ENCODE results near the gene PRH2. TPM values are rescaled to one million over a fixed set of nuclear protein-coding genes. Genes with fewer than 3 reads are reported as not detected.

Gene PRH2
- total RNA-seq = not detected

DNA sequence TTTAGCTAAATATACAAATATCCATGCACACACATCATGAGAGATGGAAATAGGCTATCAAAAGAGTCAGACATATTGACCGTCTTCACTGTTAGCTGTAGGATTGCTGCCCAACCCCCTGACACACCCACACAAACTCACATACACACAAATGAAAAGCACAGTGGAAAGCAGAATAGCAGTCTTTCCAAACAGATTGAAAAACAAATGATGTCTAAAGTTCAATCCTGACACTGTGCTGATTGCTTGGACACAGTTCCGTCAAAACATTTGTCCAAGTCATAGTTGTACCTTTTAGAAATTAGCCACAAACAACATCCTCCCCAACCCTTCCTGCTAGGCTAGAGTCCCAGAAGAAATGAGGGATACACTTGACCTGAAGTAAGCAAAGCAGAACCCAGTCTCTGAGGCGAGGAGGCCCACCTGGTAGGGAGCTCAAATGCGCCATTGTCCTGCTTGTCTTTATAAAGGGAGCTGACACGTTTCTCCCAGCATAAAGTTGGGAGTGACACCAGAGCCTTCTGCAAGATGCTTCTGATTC lies at the start of gene PRH2:
Gene PRH2 (plus strand): TSS at position 491 of the 541 bp plus-strand sequence. CDS start 38 bp downstream, at position 529.
- Histone ChIP-seq H3K27ac (no peak within 1 kb of the TSS), H3K4me1 (no peaks in the 10 kb centered on the region), H3K27me3 (no peaks in the 10 kb centered on the region)

DNA sequence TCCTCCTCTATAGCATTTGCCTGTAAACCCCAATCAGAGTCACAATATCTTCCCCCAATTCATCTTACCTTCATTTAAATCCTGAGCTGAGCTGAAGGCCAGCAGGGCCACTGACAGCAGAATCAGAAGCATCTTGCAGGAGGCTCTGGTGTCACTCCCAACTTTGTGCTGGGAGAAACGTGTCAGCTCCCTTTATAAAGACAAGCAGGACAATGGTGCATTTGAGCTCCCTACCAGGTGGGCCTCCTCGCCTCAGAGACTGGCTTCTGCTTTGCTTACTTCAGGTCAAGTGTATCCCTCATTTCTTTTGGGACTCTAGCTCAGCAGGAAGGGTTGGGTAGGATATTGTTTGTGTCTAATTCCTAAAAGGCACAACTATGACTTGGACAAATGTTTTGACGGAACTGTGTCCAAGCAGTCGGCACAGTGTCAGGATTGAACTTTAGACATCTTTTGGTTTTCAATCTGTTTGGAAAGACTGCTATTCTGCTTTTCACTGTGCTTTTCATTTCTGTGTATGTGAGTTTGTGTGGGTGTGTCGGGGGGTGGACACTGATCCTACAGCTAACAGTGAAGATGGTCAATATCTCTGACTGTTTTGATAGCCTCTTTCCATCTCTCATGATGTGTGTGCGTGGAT lies 44.8 kb upstream of the PRH2 start, which contains the start of gene PRH1:
Gene PRH1 (minus strand): TSS at position 170 of the 640 bp plus-strand sequence. CDS start 38 bp downstream, at position 132.
- Histone ChIP-seq H3K27ac (no peak within 1 kb of the TSS), H3K4me1 (no peaks in the 10 kb centered on the region), H3K27me3 (no peaks in the 10 kb centered on the region), H3K4me3 (no peak within 1 kb of the TSS), H3K36me3 (no peaks in the 10 kb centered on the region), H3K9me3 (no peaks in the 10 kb centered on the region)
- TF ChIP-seq, protein P1, sequence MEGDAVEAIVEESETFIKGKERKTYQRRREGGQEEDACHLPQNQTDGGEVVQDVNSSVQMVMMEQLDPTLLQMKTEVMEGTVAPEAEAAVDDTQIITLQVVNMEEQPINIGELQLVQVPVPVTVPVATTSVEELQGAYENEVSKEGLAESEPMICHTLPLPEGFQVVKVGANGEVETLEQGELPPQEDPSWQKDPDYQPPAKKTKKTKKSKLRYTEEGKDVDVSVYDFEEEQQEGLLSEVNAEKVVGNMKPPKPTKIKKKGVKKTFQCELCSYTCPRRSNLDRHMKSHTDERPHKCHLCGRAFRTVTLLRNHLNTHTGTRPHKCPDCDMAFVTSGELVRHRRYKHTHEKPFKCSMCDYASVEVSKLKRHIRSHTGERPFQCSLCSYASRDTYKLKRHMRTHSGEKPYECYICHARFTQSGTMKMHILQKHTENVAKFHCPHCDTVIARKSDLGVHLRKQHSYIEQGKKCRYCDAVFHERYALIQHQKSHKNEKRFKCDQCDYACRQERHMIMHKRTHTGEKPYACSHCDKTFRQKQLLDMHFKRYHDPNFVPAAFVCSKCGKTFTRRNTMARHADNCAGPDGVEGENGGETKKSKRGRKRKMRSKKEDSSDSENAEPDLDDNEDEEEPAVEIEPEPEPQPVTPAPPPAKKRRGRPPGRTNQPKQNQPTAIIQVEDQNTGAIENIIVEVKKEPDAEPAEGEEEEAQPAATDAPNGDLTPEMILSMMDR (IDR thresholded peaks at IDR 0.05) = no peak
- no peak for TF ChIP-seq POLR2A (IDR thresholded peaks at IDR 0.05)
- DNase-seq = no peak

More for the DNA sequence above, at the start of gene PRH2:
- no peak for DNase-seq
- no peak within 1 kb of the TSS for H3K4me3 ChIP-seq
- no peaks in the 10 kb centered on the region for H3K36me3 ChIP-seq
- TF ChIP-seq, protein P1 (IDR thresholded peaks at IDR 0.05) = no peak
- TF ChIP-seq POLR2A (IDR thresholded peaks at IDR 0.05) = no peak
- no peaks in the 10 kb centered on the region for H3K9me3 ChIP-seq

DNA sequence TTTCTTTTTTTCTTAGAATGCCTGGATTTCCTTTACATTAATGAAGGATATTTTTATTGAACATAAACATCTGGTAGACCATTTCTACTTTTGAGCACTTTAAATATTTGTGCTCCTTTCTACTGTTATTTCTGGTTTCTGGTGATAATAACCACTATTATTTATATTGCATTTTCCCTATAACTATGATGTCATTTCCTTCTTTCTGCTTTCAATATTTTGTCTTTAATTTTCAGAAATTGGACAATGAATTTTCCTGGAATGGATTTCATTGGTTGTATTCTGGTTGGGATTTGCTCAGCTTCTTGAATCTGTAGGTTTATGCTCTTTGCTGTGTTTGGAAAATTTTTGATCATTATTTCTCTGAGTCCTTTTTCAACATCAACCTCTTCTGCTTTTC lies 39.8 kb upstream of the PRH2 start:
- Histone ChIP-seq H3K9me3 (no peaks in the 10 kb centered on the region), H3K27me3 (no peaks in the 10 kb centered on the region), H3K36me3 (no peaks in the 10 kb centered on the region), H3K4me1 (no peaks in the 10 kb centered on the region), H3K27ac (no peak overlapping the region), H3K4me3 (no peak overlapping the region)
- DNase-seq = no peak
- TF ChIP-seq, protein P1 (IDR thresholded peaks at IDR 0.05) = no peak
- TF ChIP-seq POLR2A (IDR thresholded peaks at IDR 0.05) = no peak

DNA sequence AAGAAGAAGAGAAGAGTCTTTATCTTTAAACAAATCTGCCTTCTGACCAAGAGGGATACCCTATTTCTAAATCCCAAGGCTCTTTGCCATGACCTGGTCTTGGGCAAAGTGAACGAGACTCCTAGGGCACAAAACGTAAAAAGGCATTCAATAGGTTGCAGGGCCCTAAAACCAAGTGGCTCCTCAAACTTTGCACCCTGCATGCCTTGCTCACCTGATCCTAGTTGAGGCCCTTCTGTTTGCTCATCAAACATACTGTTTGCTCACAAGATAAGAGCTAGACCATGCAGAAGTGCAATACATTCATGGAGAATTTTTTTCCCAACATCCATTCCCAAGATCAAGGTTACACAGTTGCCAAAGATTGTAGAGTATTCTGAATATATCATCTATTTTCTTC lies 37.1 kb upstream of the PRH2 start:
- Histone ChIP-seq H3K4me1 (no peaks in the 10 kb centered on the region), H3K27me3 (no peaks in the 10 kb centered on the region), H3K4me3 (no peak overlapping the region), H3K36me3 (no peaks in the 10 kb centered on the region), H3K27ac (no peak overlapping the region), H3K9me3 (no peaks in the 10 kb centered on the region)
- TF ChIP-seq, protein P1 (IDR thresholded peaks at IDR 0.05) = no peak
- no peak for TF ChIP-seq POLR2A (IDR thresholded peaks at IDR 0.05)
- DNase-seq = no peak

DNA sequence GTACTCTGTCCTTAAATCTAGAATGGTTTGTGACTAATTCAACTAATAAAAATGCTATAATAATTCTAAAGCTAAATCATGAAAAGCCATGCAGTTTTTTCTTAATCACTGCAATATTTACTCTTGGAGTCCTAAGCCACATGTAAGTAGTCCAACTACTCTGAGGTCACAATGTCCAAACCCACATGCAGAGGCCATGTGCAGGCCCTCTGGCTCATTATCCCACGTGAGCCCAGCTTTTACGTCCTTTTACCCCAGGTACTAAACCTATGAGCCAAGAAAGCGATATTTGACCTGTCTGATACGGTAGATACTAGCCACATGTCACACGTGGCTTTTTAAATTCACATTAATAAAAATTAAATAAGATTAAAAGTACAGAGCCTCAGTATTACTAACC lies 32.2 kb upstream of the PRH2 start:
- no peaks in the 10 kb centered on the region for H3K27me3 ChIP-seq
- no peaks in the 10 kb centered on the region for H3K4me1 ChIP-seq
- H3K27ac ChIP-seq = no peak overlapping the region
- no peaks in the 10 kb centered on the region for H3K9me3 ChIP-seq
- no peak for DNase-seq
- TF ChIP-seq, protein P1 (IDR thresholded peaks at IDR 0.05) = no peak
- TF ChIP-seq POLR2A (IDR thresholded peaks at IDR 0.05) = no peak
- H3K36me3 ChIP-seq = no peaks in the 10 kb centered on the region
- no peak overlapping the region for H3K4me3 ChIP-seq
